ENCODE data around the gene TSSK2. TPM values are rescaled to one million over a fixed set of nuclear protein-coding genes. Genes with fewer than 3 reads are reported as not detected.

Gene TSSK2
- total and polyA plus RNA-seq, 2 donors from 2014 or later = not detected

DNA sequence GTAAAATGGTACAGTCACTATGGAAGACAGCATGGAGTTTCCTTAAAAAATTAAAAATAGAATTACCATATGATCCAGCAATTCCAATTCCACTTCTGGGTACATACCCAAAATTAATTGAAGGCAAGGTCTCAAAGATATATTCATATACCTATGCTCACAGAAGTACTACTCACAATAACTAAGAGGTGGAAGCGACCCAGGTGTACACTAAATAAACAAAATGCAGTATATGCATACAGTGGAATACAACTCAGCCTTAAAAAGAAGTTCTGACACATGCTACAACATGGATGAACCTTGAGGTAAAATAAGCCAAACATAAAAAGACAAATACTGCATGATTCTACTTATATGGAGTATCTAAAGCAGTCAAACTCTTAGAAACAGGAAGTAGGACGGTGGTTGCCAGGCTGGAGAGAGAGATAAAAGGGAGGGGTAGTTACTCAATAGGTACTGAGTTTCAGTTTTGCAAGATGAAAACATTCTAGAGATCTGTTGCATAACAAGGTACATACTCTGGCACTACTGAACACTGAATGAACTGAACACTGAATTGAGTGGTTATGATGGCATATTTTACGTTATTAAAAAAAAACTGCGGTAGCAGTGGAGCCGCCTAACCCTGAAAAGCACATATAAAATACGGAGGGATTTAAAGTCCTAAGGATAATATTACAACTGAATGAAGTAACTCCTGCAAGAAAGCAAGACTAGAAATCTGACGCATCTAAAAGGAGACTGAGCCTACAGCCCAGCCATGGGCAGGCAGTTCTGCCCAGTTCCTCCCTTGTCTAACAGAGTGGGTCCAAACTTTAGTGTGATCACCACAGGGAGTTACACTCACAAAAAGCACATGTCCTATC, 21.7 kb upstream of the TSSK2 start:
- H3K27ac ChIP-seq (ENCODE audit: low read depth in 2 of 2, low read length in 2 of 2) = peak overlapping the region in 1 of 2 donors; percentile 34
- H3K9ac ChIP-seq (ENCODE audit: low read length in 3 of 3) = no peak overlapping the region
- peaks cover 0 to 11% (median 0%) of the 10 kb centered on the region in 3 donors for H3K4me1 ChIP-seq (ENCODE audit: control insufficient read depth in 2 of 3, insufficient read depth in 2 of 3, low read depth in 1 of 3, low read length in 3 of 3)
- FAIRE-seq (no peak), DNase-seq (no peak)
- intact Hi-C loops (cut with DNase I) = no loop called here
- no peaks in the 10 kb centered on the region for H3K36me3 ChIP-seq (ENCODE audit: control insufficient read depth in 2 of 3, insufficient read depth in 3 of 3, low read length in 3 of 3)
- TF ChIP-seq, protein P1, sequence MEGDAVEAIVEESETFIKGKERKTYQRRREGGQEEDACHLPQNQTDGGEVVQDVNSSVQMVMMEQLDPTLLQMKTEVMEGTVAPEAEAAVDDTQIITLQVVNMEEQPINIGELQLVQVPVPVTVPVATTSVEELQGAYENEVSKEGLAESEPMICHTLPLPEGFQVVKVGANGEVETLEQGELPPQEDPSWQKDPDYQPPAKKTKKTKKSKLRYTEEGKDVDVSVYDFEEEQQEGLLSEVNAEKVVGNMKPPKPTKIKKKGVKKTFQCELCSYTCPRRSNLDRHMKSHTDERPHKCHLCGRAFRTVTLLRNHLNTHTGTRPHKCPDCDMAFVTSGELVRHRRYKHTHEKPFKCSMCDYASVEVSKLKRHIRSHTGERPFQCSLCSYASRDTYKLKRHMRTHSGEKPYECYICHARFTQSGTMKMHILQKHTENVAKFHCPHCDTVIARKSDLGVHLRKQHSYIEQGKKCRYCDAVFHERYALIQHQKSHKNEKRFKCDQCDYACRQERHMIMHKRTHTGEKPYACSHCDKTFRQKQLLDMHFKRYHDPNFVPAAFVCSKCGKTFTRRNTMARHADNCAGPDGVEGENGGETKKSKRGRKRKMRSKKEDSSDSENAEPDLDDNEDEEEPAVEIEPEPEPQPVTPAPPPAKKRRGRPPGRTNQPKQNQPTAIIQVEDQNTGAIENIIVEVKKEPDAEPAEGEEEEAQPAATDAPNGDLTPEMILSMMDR (IDR thresholded peaks at IDR 0.05; ENCODE audit: borderline replicate concordance, extremely low read depth, insufficient read depth) = no peak
- H3K27me3 ChIP-seq (ENCODE audit: control insufficient read depth, insufficient read depth, low read length) = no peaks in the 10 kb centered on the region
- H3K9me3 ChIP-seq (ENCODE audit: control insufficient read depth in 2 of 3, insufficient read depth in 1 of 3, low read length in 3 of 3) = no peaks in the 10 kb centered on the region
- H3K4me3 ChIP-seq (ENCODE audit: low read length in 3 of 3) = no peak overlapping the region

DNA sequence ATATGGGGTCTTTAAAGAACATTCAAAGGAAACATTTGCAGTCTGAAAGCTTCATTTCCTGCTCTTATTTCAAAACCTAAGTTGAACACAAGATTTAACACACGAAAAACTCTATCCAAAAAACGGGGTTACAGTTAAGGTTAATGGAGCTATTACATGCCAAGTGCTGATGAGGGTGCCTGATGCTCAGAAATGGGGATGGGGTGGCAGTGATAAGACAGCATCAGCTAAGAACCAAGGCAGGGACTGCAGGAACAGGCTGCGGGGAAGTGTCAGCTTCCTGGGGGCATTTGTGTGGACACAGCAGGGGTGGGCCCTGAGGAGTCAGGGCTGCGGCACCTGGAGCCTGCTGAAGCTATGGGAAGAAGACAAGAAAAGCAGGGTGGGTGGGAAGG, 21.0 kb upstream of the TSSK2 start:
- TF ChIP-seq, protein P1 (IDR thresholded peaks at IDR 0.05; ENCODE audit: borderline replicate concordance, extremely low read depth, insufficient read depth) = no peak
- no peak overlapping the region for H3K27ac ChIP-seq (ENCODE audit: low read depth in 2 of 2, low read length in 2 of 2)
- H3K9me3 ChIP-seq (ENCODE audit: control insufficient read depth in 2 of 3, insufficient read depth in 1 of 3, low read length in 3 of 3) = no peaks in the 10 kb centered on the region
- H3K4me1 ChIP-seq (ENCODE audit: control insufficient read depth in 2 of 3, insufficient read depth in 2 of 3, low read depth in 1 of 3, low read length in 3 of 3) = peaks cover 0 to 11% (median 0%) of the 10 kb centered on the region in 3 donors
- H3K9ac ChIP-seq (ENCODE audit: low read length in 3 of 3) = no peak overlapping the region
- no peak overlapping the region for H3K4me3 ChIP-seq (ENCODE audit: low read length in 3 of 3)
- no peaks in the 10 kb centered on the region for H3K27me3 ChIP-seq (ENCODE audit: control insufficient read depth, insufficient read depth, low read length)
- no peaks in the 10 kb centered on the region for H3K36me3 ChIP-seq (ENCODE audit: control insufficient read depth in 2 of 3, insufficient read depth in 3 of 3, low read length in 3 of 3)
- FAIRE-seq = no peak
- no peak for DNase-seq
- intact Hi-C loops (cut with DNase I) = no loop called here

DNA sequence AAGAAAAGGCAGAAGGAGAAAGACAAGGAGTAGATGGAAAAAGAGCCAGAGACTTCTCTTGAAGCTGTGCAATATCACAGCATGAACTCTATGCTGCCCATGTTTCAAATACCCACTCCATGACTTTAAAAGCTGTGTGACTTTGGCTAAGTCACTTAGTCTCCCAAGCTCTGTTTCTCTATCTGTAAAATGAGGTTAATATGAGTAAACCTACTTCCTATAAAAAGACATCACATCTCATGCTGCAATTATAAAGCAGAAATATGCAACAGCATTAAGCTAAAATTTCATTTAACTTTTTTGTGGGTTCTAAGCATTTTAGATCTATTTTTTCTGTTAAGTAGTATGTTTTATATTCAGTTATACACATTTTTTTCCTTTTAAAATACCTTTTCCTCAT, 20.5 kb upstream of the TSSK2 start:
- TF ChIP-seq, protein P1 (IDR thresholded peaks at IDR 0.05; ENCODE audit: borderline replicate concordance, extremely low read depth, insufficient read depth) = no peak
- FAIRE-seq (no peak), DNase-seq (no peak)
- Histone ChIP-seq H3K4me3 (ENCODE audit: low read length in 3 of 3) (no peak overlapping the region), H3K9me3 (ENCODE audit: control insufficient read depth in 2 of 3, insufficient read depth in 1 of 3, low read length in 3 of 3) (no peaks in the 10 kb centered on the region), H3K27me3 (ENCODE audit: control insufficient read depth, insufficient read depth, low read length) (no peaks in the 10 kb centered on the region), H3K9ac (ENCODE audit: low read length in 3 of 3) (no peak overlapping the region), H3K36me3 (ENCODE audit: control insufficient read depth in 2 of 3, insufficient read depth in 3 of 3, low read length in 3 of 3) (no peaks in the 10 kb centered on the region), H3K4me1 (ENCODE audit: control insufficient read depth in 2 of 3, insufficient read depth in 2 of 3, low read depth in 1 of 3, low read length in 3 of 3) (peaks cover 0 to 11% (median 4%) of the 10 kb centered on the region in 3 donors), H3K27ac (ENCODE audit: low read depth in 2 of 2, low read length in 2 of 2) (no peak overlapping the region)
- intact Hi-C loops (cut with DNase I) = no loop called here

Data from kidney (tissue), 14 donors.